ENCODE results near the gene EMC1.
A peak's percentile ranks its signal among the peaks of the same experiment; 100 is the strongest.
"Not testable (repeated sequence)": the region's sequence is repeated elsewhere in the genome, so short reads cannot be mapped to it uniquely, and the experiment has no call there.

The EMC1 gene

GRCh38 chr1:19258353-19258752 lies 7.0 kb upstream of the EMC1 start:
- H3K27me3 ChIP-seq (ENCODE audit: control insufficient read depth in 1 of 2, insufficient read depth in 2 of 2, low read length in 2 of 2), result no peaks in the 10 kb centered on the region
- H3K4me3 ChIP-seq (ENCODE audit: low read length in 2 of 2), result no peak overlapping the region
- H3K36me3 ChIP-seq (ENCODE audit: control insufficient read depth in 2 of 2, insufficient read depth in 2 of 2, low read length in 2 of 2), result peaks cover 19 to 29% of the 10 kb centered on the region in 2 donors
- H3K4me1 ChIP-seq (ENCODE audit: control insufficient read depth, insufficient read depth, low read length), result peaks cover 4% of the 10 kb centered on the region
- no peak overlapping the region for H3K27ac ChIP-seq (ENCODE audit: low read length)
- H3K9ac ChIP-seq (ENCODE audit: low read length in 2 of 2), result no peak overlapping the region
- no peaks in the 10 kb centered on the region for H3K9me3 ChIP-seq (ENCODE audit: control insufficient read depth in 2 of 2, low read length in 2 of 2)

GRCh38 chr1:19257178-19257914 lies 6.0 kb upstream of the EMC1 start:
- H3K4me3 ChIP-seq (ENCODE audit: low read length in 2 of 2), result no peak overlapping the region
- no peaks in the 10 kb centered on the region for H3K27me3 ChIP-seq (ENCODE audit: control insufficient read depth in 1 of 2, insufficient read depth in 2 of 2, low read length in 2 of 2)
- H3K4me1 ChIP-seq (ENCODE audit: control insufficient read depth, insufficient read depth, low read length), result peaks cover 14% of the 10 kb centered on the region
- H3K9ac ChIP-seq (ENCODE audit: low read length in 2 of 2), result no peak overlapping the region
- H3K36me3 ChIP-seq (ENCODE audit: control insufficient read depth in 2 of 2, insufficient read depth in 2 of 2, low read length in 2 of 2), result peaks cover 19 to 29% of the 10 kb centered on the region in 2 donors
- no peak overlapping the region for H3K27ac ChIP-seq (ENCODE audit: low read length)
- H3K9me3 ChIP-seq (ENCODE audit: control insufficient read depth in 2 of 2, low read length in 2 of 2), result no peaks in the 10 kb centered on the region

- H3K36me3 ChIP-seq (ENCODE audit: control insufficient read depth in 2 of 2, insufficient read depth in 2 of 2, low read length in 2 of 2), result peaks cover 19 to 29% of the 10 kb centered on the region in 2 donors
Measured at GRCh38 chr1:19256301-19256700, 5.0 kb upstream of the EMC1 start.

GRCh38 chr1:19255288-19255687 lies 4.0 kb upstream of the EMC1 start:
- Histone ChIP-seq H3K9me3 (ENCODE audit: control insufficient read depth in 2 of 2, low read length in 2 of 2) (no peaks in the 10 kb centered on the region), H3K27ac (ENCODE audit: low read length) (no peak overlapping the region), H3K36me3 (ENCODE audit: control insufficient read depth in 2 of 2, insufficient read depth in 2 of 2, low read length in 2 of 2) (peaks cover 19 to 29% of the 10 kb centered on the region in 2 donors), H3K27me3 (ENCODE audit: control insufficient read depth in 1 of 2, insufficient read depth in 2 of 2, low read length in 2 of 2) (no peaks in the 10 kb centered on the region), H3K4me1 (ENCODE audit: control insufficient read depth, insufficient read depth, low read length) (peaks cover 27% of the 10 kb centered on the region), H3K4me3 (ENCODE audit: low read length in 2 of 2) (no peak overlapping the region), H3K9ac (ENCODE audit: low read length in 2 of 2) (no peak overlapping the region)

More at GRCh38 chr1:19256301-19256700, 5.0 kb upstream of the EMC1 start:
- H3K27me3 ChIP-seq (ENCODE audit: control insufficient read depth in 1 of 2, insufficient read depth in 2 of 2, low read length in 2 of 2); H3K9me3 ChIP-seq (ENCODE audit: control insufficient read depth in 2 of 2, low read length in 2 of 2); H3K4me3 ChIP-seq (ENCODE audit: low read length in 2 of 2); H3K27ac ChIP-seq (ENCODE audit: low read length); H3K9ac ChIP-seq (ENCODE audit: low read length in 2 of 2): not testable (repeated sequence)
- H3K4me1 ChIP-seq (ENCODE audit: control insufficient read depth, insufficient read depth, low read length), result peaks cover 20% of the 10 kb centered on the region

GRCh38 chr1:19254416-19254815 lies 3.1 kb upstream of the EMC1 start:
- Histone ChIP-seq H3K36me3 (ENCODE audit: control insufficient read depth in 2 of 2, insufficient read depth in 2 of 2, low read length in 2 of 2) (peaks cover 17 to 26% of the 10 kb centered on the region in 2 donors), H3K9ac (ENCODE audit: low read length in 2 of 2) (no peak overlapping the region), H3K4me1 (ENCODE audit: control insufficient read depth, insufficient read depth, low read length) (peaks cover 29% of the 10 kb centered on the region), H3K27me3 (ENCODE audit: control insufficient read depth in 1 of 2, insufficient read depth in 2 of 2, low read length in 2 of 2) (no peaks in the 10 kb centered on the region), H3K9me3 (ENCODE audit: control insufficient read depth in 2 of 2, low read length in 2 of 2) (no peaks in the 10 kb centered on the region), H3K27ac (ENCODE audit: low read length) (no peak overlapping the region), H3K4me3 (ENCODE audit: low read length in 2 of 2) (no peak overlapping the region)

GRCh38 chr1:19250629-19251304 lies 557 bp downstream of the EMC1 start:
- Histone ChIP-seq H3K27me3 (ENCODE audit: control insufficient read depth in 1 of 2, insufficient read depth in 2 of 2, low read length in 2 of 2) (no peaks in the 10 kb centered on the region), H3K27ac (ENCODE audit: low read length) (peak overlapping the region; percentile 96)

GRCh38 chr1:19240673-19241538 lies 10.4 kb downstream of the EMC1 start:
- peak overlapping the region; percentile 41 for H3K27ac ChIP-seq (ENCODE audit: low read length)
- H3K27me3 ChIP-seq (ENCODE audit: control insufficient read depth in 1 of 2, insufficient read depth in 2 of 2, low read length in 2 of 2), result no peaks in the 10 kb centered on the region
- H3K36me3 ChIP-seq (ENCODE audit: control insufficient read depth in 2 of 2, insufficient read depth in 2 of 2, low read length in 2 of 2), result peaks cover 63 to 65% of the 10 kb centered on the region in 2 donors
- H3K4me1 ChIP-seq (ENCODE audit: control insufficient read depth, insufficient read depth, low read length), result peaks cover 5% of the 10 kb centered on the region
- peak overlapping the region; percentile 61 to 84 for H3K9ac ChIP-seq (ENCODE audit: low read length in 2 of 2)
- no peak overlapping the region for H3K4me3 ChIP-seq (ENCODE audit: low read length in 2 of 2)
- H3K9me3 ChIP-seq (ENCODE audit: control insufficient read depth in 2 of 2, low read length in 2 of 2), result no peaks in the 10 kb centered on the region

More at GRCh38 chr1:19250629-19251304, 557 bp downstream of the EMC1 start:
- Histone ChIP-seq H3K4me1 (ENCODE audit: control insufficient read depth, insufficient read depth, low read length) (peaks cover 29% of the 10 kb centered on the region), H3K36me3 (ENCODE audit: control insufficient read depth in 2 of 2, insufficient read depth in 2 of 2, low read length in 2 of 2) (peaks cover 0 to 2% of the 10 kb centered on the region in 2 donors), H3K9me3 (ENCODE audit: control insufficient read depth in 2 of 2, low read length in 2 of 2) (no peaks in the 10 kb centered on the region), H3K4me3 (ENCODE audit: low read length in 2 of 2) (peak overlapping the region; percentile 97 to 99), H3K9ac (ENCODE audit: low read length in 2 of 2) (peak overlapping the region; percentile 89 to 90)

GRCh38 chr1:19239876-19240275 lies 11.4 kb downstream of the EMC1 start:
- no peaks in the 10 kb centered on the region for H3K27me3 ChIP-seq (ENCODE audit: control insufficient read depth in 1 of 2, insufficient read depth in 2 of 2, low read length in 2 of 2)
- no peak overlapping the region for H3K27ac ChIP-seq (ENCODE audit: low read length)
- H3K36me3 ChIP-seq (ENCODE audit: control insufficient read depth in 2 of 2, insufficient read depth in 2 of 2, low read length in 2 of 2), result peaks cover 62 to 65% of the 10 kb centered on the region in 2 donors
- H3K9me3 ChIP-seq (ENCODE audit: control insufficient read depth in 2 of 2, low read length in 2 of 2), result no peaks in the 10 kb centered on the region
- no peak overlapping the region for H3K9ac ChIP-seq (ENCODE audit: low read length in 2 of 2)
- no peak overlapping the region for H3K4me3 ChIP-seq (ENCODE audit: low read length in 2 of 2)
- H3K4me1 ChIP-seq (ENCODE audit: control insufficient read depth, insufficient read depth, low read length), result peaks cover 8% of the 10 kb centered on the region

GRCh38 chr1:19234224-19234623 lies 17.1 kb downstream of the EMC1 start:
- Histone ChIP-seq H3K36me3 (ENCODE audit: control insufficient read depth in 2 of 2, insufficient read depth in 2 of 2, low read length in 2 of 2) (peaks cover 25 to 44% of the 10 kb centered on the region in 2 donors), H3K27ac (ENCODE audit: low read length) (peak overlapping the region; percentile 64), H3K9me3 (ENCODE audit: control insufficient read depth in 2 of 2, low read length in 2 of 2) (no peaks in the 10 kb centered on the region), H3K27me3 (ENCODE audit: control insufficient read depth in 1 of 2, insufficient read depth in 2 of 2, low read length in 2 of 2) (no peaks in the 10 kb centered on the region), H3K4me3 (ENCODE audit: low read length in 2 of 2) (no peak overlapping the region), H3K9ac (ENCODE audit: low read length in 2 of 2) (no peak overlapping the region), H3K4me1 (ENCODE audit: control insufficient read depth, insufficient read depth, low read length) (peaks cover 40% of the 10 kb centered on the region)

- Histone ChIP-seq H3K27me3 (ENCODE audit: control insufficient read depth in 1 of 2, insufficient read depth in 2 of 2, low read length in 2 of 2) (no peaks in the 10 kb centered on the region), H3K9me3 (ENCODE audit: control insufficient read depth in 2 of 2, low read length in 2 of 2) (no peaks in the 10 kb centered on the region), H3K4me1 (ENCODE audit: control insufficient read depth, insufficient read depth, low read length) (peaks cover 40% of the 10 kb centered on the region), H3K9ac (ENCODE audit: low read length in 2 of 2) (no peak overlapping the region), H3K36me3 (ENCODE audit: control insufficient read depth in 2 of 2, insufficient read depth in 2 of 2, low read length in 2 of 2) (peaks cover 11 to 29% of the 10 kb centered on the region in 2 donors), H3K27ac (ENCODE audit: low read length) (peak overlapping the region; percentile 64), H3K4me3 (ENCODE audit: low read length in 2 of 2) (peak overlapping the region in 1 of 2 donors; percentile 49)
Measured at GRCh38 chr1:19232524-19232846, 18.8 kb downstream of the EMC1 start.

Data from stomach smooth muscle (tissue), 2 donors.